ENCODE results near the gene SCN11A.
A peak's percentile ranks its signal among the peaks of the same experiment; 100 is the strongest.

SCN11A gene

GRCh38 chr3:39068556-39068955, 16.8 kb upstream of the SCN11A start:
- Histone ChIP-seq H3K79me2 (ENCODE audit: low read length) (peaks cover 3% of the 10 kb centered on the region; the same call in 1 of the 2 replicates), H2AFZ (ENCODE audit: low read length) (no peak overlapping the region), H3K4me3 (ENCODE audit: low read length) (no peak overlapping the region), H3K4me1 (ENCODE audit: low read length) (no peaks in the 10 kb centered on the region), H3K36me3 (replicated peaks; ENCODE audit: insufficient read depth, low read length) (no peaks in the 10 kb centered on the region), H3K27me3 (replicated peaks; ENCODE audit: insufficient read depth, low read length) (no peaks in the 10 kb centered on the region), H3K27ac (ENCODE audit: low read length) (no peak overlapping the region), H3K9me2 (replicated peaks; ENCODE audit: insufficient read depth, low read length) (no peaks in the 10 kb centered on the region), H3K9ac (ENCODE audit: low read length) (no peak overlapping the region), H4K20me1 (ENCODE audit: insufficient read depth, low read length) (no peaks in the 10 kb centered on the region), H3K4me2 (ENCODE audit: low read depth, low read length) (no peak overlapping the region), H3F3A (ENCODE audit: insufficient read depth, low read length) (no peaks in the 10 kb centered on the region), H3K9me3 (replicated peaks; ENCODE audit: insufficient read depth, low read length) (no peaks in the 10 kb centered on the region)
- DNase-seq: no peak
- TF ChIP-seq EZH2 (optimal IDR thresholded peaks at IDR 0.05; ENCODE audit: low read depth, low read length) (no peak), EZH2phosphoT487 (IDR thresholded peaks at IDR 0.05; ENCODE audit: low read length) (no peak)
- TF ChIP-seq, protein P1, sequence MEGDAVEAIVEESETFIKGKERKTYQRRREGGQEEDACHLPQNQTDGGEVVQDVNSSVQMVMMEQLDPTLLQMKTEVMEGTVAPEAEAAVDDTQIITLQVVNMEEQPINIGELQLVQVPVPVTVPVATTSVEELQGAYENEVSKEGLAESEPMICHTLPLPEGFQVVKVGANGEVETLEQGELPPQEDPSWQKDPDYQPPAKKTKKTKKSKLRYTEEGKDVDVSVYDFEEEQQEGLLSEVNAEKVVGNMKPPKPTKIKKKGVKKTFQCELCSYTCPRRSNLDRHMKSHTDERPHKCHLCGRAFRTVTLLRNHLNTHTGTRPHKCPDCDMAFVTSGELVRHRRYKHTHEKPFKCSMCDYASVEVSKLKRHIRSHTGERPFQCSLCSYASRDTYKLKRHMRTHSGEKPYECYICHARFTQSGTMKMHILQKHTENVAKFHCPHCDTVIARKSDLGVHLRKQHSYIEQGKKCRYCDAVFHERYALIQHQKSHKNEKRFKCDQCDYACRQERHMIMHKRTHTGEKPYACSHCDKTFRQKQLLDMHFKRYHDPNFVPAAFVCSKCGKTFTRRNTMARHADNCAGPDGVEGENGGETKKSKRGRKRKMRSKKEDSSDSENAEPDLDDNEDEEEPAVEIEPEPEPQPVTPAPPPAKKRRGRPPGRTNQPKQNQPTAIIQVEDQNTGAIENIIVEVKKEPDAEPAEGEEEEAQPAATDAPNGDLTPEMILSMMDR (IDR thresholded peaks at IDR 0.05; ENCODE audit: low read length): no peak

GRCh38 chr3:39067286-39067685, 15.5 kb upstream of the SCN11A start:
- no peak overlapping the region for H3K4me2 ChIP-seq (ENCODE audit: low read depth, low read length)
- H3K4me1 ChIP-seq (ENCODE audit: low read length): no peaks in the 10 kb centered on the region
- H3K79me2 ChIP-seq (ENCODE audit: low read length): peaks cover 13% of the 10 kb centered on the region
- no peaks in the 10 kb centered on the region for H3K27me3 ChIP-seq (replicated peaks; ENCODE audit: insufficient read depth, low read length)
- no peak overlapping the region for H3K4me3 ChIP-seq (ENCODE audit: low read length)
- H3K9ac ChIP-seq (ENCODE audit: low read length): no peak overlapping the region
- DNase-seq: no peak
- H3K27ac ChIP-seq (ENCODE audit: low read length): no peak overlapping the region
- H3K9me3 ChIP-seq (replicated peaks; ENCODE audit: insufficient read depth, low read length): no peaks in the 10 kb centered on the region
- no peaks in the 10 kb centered on the region for H3F3A ChIP-seq (ENCODE audit: insufficient read depth, low read length)
- H3K36me3 ChIP-seq (replicated peaks; ENCODE audit: insufficient read depth, low read length): no peaks in the 10 kb centered on the region
- TF ChIP-seq, protein P1 (IDR thresholded peaks at IDR 0.05; ENCODE audit: low read length): no peak
- TF ChIP-seq EZH2 (optimal IDR thresholded peaks at IDR 0.05; ENCODE audit: low read depth, low read length): no peak
- TF ChIP-seq EZH2phosphoT487 (IDR thresholded peaks at IDR 0.05; ENCODE audit: low read length): no peak
- no peaks in the 10 kb centered on the region for H4K20me1 ChIP-seq (ENCODE audit: insufficient read depth, low read length)
- no peak overlapping the region for H2AFZ ChIP-seq (ENCODE audit: low read length)
- H3K9me2 ChIP-seq (replicated peaks; ENCODE audit: insufficient read depth, low read length): no peaks in the 10 kb centered on the region

GRCh38 chr3:39065197-39065596, 13.5 kb upstream of the SCN11A start:
- no peak overlapping the region for H3K4me3 ChIP-seq (ENCODE audit: low read length)
- H3K4me1 ChIP-seq (ENCODE audit: low read length): no peaks in the 10 kb centered on the region
- H3K4me2 ChIP-seq (ENCODE audit: low read depth, low read length): no peak overlapping the region
- DNase-seq: peak; percentile 48
- H3F3A ChIP-seq (ENCODE audit: insufficient read depth, low read length): no peaks in the 10 kb centered on the region
- H3K79me2 ChIP-seq (ENCODE audit: low read length): peaks cover 19% of the 10 kb centered on the region
- no peaks in the 10 kb centered on the region for H3K36me3 ChIP-seq (replicated peaks; ENCODE audit: insufficient read depth, low read length)
- no peak for TF ChIP-seq EZH2phosphoT487 (IDR thresholded peaks at IDR 0.05; ENCODE audit: low read length)
- TF ChIP-seq, protein P1 (IDR thresholded peaks at IDR 0.05; ENCODE audit: low read length): peak; percentile 50
- H3K9me3 ChIP-seq (replicated peaks; ENCODE audit: insufficient read depth, low read length): no peaks in the 10 kb centered on the region
- H3K9me2 ChIP-seq (replicated peaks; ENCODE audit: insufficient read depth, low read length): no peaks in the 10 kb centered on the region
- H3K9ac ChIP-seq (ENCODE audit: low read length): no peak overlapping the region
- no peak overlapping the region for H2AFZ ChIP-seq (ENCODE audit: low read length)
- H4K20me1 ChIP-seq (ENCODE audit: insufficient read depth, low read length): no peaks in the 10 kb centered on the region
- H3K27me3 ChIP-seq (replicated peaks; ENCODE audit: insufficient read depth, low read length): no peaks in the 10 kb centered on the region
- H3K27ac ChIP-seq (ENCODE audit: low read length): no peak overlapping the region

Measured in MM.1S (cell line).